HG03460 (cell line): ENCODE results near the gene PJVK.
"Not testable (repeated sequence)": the region's sequence is repeated elsewhere in the genome, so short reads cannot be mapped to it uniquely, and the experiment has no call there.

Source experiments
- ATAC-seq: cut with Tn5 transposase; IDR thresholded peaks from one replicate; pipeline ENCODE4 v1.9.1; 2021; ENCODE audit not compliant: unreplicated experiment

The PJVK gene, protein sequence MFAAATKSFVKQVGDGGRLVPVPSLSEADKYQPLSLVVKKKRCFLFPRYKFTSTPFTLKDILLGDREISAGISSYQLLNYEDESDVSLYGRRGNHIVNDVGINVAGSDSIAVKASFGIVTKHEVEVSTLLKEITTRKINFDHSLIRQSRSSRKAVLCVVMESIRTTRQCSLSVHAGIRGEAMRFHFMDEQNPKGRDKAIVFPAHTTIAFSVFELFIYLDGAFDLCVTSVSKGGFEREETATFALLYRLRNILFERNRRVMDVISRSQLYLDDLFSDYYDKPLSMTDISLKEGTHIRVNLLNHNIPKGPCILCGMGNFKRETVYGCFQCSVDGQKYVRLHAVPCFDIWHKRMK

GRCh38 chr2:178450774-178451525 lies at the start of gene PJVK, which contains the start of gene PRKRA:
TSS of gene PJVK (plus strand) at chr2:178451378. CDS start at chr2:178453410, 2,032 bp downstream.
TSS of gene PRKRA (minus strand) at chr2:178451175. CDS start at chr2:178451030, 145 bp downstream.
- ATAC-seq: peak; percentile 77

- ATAC-seq: no peak
Measured at GRCh38 chr2:178401994-178402437, 49.2 kb upstream of the PJVK start.

GRCh38 chr2:178403671-178404306 lies 47.4 kb upstream of the PJVK start:
- ATAC-seq: peak; percentile 41

DNA sequence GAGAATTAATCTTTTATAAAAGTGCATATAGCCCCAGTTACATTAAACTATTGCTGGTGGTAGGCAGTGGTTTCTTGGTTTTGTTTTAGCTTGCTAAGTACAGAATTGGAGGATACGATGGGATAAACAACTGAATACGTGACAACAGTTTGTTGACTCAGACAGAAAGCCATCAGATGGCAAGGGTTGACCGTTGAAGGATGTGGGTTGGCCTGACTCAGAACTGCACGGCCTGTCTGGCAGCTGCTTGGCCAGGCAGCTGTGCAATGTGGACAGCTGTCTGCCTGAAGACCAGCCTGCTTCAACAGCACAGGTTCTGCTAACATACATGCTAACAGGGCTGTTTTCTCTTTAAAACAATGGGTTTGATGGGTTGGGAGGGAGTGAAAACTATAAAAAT lies 46.8 kb upstream of the PJVK start:
- peak; percentile 100 for ATAC-seq

- ATAC-seq: no peak
Measured at GRCh38 chr2:178409261-178409660, 41.9 kb upstream of the PJVK start.

- no peak for ATAC-seq
Measured at GRCh38 chr2:178412047-178412446, 39.1 kb upstream of the PJVK start.

GRCh38 chr2:178412453-178412852 lies 38.7 kb upstream of the PJVK start:
- not testable (repeated sequence) for ATAC-seq

- ATAC-seq: peak; percentile 73
Measured at GRCh38 chr2:178413472-178414265, 37.5 kb upstream of the PJVK start.

- peak; percentile 82 for ATAC-seq
Measured at GRCh38 chr2:178414266-178415247, 36.6 kb upstream of the PJVK start.

GRCh38 chr2:178415979-178416378 lies 35.2 kb upstream of the PJVK start:
- no peak for ATAC-seq

GRCh38 chr2:178417916-178418315 lies 33.3 kb upstream of the PJVK start:
- no peak for ATAC-seq

DNA sequence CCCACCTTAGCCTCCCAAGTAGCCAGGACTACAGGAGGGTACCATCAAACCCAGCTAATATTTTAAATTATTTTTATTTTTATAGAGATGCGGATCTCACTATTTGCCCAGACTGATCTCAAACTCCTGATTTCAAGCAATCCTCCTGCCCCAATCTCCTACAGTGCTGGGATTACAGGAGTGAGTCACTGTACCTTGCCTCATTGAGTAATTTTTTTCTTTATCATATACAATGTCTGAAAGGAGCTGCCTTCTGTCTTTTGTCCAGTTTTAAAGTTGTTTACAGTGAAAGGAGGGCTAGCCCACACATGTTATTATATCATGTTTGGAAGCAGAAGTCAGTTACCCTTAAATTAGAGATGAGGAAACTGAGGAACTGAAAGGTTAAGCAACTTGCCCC lies 32.8 kb upstream of the PJVK start:
- ATAC-seq: no peak

- ATAC-seq: no peak
Measured at GRCh38 chr2:178419123-178419522, 32.1 kb upstream of the PJVK start.

GRCh38 chr2:178420463-178420999 lies 30.6 kb upstream of the PJVK start:
- ATAC-seq: no peak

- no peak for ATAC-seq
Measured at GRCh38 chr2:178422097-178422496, 29.1 kb upstream of the PJVK start.

DNA sequence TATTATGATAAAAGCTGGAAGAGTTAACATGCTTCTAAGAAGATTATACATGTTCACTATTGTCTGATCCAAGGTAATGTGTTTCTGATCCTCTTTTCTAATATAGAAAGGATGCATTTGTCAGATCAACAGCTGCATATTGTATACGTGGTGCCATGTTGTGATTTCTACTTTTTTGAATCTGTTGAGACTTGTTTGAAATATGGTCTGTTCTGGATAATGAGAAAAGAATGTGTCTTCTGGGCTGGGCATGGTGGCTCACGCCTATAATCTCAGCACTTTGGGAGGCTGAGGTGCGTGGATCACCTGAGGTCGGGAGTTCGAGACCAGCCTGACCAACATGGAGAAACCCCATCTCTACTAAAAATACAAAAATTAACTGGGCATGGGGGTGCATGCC lies 27.4 kb upstream of the PJVK start:
- not testable (repeated sequence) for ATAC-seq

GRCh38 chr2:178425255-178425827 lies 25.8 kb upstream of the PJVK start:
- no peak for ATAC-seq

DNA sequence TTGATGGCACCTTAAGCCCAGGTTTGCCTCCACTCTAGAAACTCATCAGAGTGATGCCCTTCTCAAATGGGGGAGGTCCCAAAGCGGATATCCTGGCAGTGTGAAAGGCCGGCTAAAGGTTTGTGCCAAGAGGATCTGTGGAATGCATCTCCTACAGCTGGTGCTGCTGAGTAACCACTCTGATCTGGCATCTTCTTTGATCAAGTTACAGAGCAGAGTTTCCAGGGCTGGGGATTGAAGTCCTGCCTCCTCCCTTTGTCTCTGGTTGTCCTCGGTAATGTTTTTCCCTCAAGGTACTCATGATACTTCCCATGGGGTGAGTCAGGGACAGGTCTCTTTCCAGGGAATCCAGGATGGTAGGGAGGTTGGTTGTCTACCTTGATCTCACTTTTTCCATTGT lies 24.8 kb upstream of the PJVK start:
- ATAC-seq: no peak

DNA sequence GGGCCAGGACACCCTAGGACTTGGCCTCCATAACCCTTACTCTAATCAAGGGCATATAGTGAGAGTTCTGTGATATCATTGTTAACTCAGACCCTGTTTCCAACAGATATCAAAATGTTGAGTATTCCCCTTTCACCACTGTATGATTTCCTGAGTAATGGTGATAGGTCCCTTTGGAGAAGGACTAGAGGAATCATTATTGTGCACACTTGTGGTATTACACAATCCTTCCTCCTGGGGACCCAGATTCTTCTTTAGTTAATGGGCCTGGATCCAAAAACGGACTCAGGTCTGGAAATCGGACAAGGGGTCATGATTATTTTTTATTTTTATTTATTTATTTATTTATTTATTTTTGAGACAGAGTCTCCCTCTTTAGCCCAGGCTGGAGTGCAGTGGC lies 23.7 kb upstream of the PJVK start:
- ATAC-seq: no peak
